VCaP (cell line): ENCODE results near the gene FCRL2.
"Not testable (repeated sequence)": the region's sequence is repeated elsewhere in the genome, so short reads cannot be mapped to it uniquely, and the experiment has no call there.

Experiments used
- H3K27ac ChIP-seq: fragments of 450-650 bp; 2 replicates; pipeline ENCODE4 v1.5.1; 2017
- CTCF ChIP-seq: fragments of 450-650 bp; conservative IDR thresholded peaks from 2 replicates; pipeline ENCODE4 v1.5.1; 2017; ENCODE audit warnings: mild to moderate bottlenecking, moderate library complexity

FCRL2 gene

GRCh38 chr1:157751283-157751682 lies 25.6 kb downstream of the FCRL2 start:
- H3K27ac ChIP-seq, result no peak overlapping the region
- no peak for TF ChIP-seq CTCF

- H3K27ac ChIP-seq, result no peak overlapping the region
- TF ChIP-seq CTCF, result no peak
These were observed 28.6 kb downstream of the FCRL2 start for GRCh38 chr1:157748262-157748817.

- H3K27ac ChIP-seq, result no peak overlapping the region
- no peak for TF ChIP-seq CTCF
These were observed 37.6 kb downstream of the FCRL2 start for GRCh38 chr1:157739229-157739901.

- H3K27ac ChIP-seq, result not testable (repeated sequence)
These were observed 40.9 kb downstream of the FCRL2 start for GRCh38 chr1:157735991-157736390.

GRCh38 chr1:157734321-157734720 lies 42.6 kb downstream of the FCRL2 start:
- no peak overlapping the region for H3K27ac ChIP-seq
- no peak for TF ChIP-seq CTCF

GRCh38 chr1:157732755-157733154 lies 44.2 kb downstream of the FCRL2 start:
- TF ChIP-seq CTCF, result no peak
- H3K27ac ChIP-seq, result no peak overlapping the region

- no peak for TF ChIP-seq CTCF
- H3K27ac ChIP-seq, result no peak overlapping the region
These were observed 51.7 kb downstream of the FCRL2 start for GRCh38 chr1:157725221-157725577.

GRCh38 chr1:157724537-157725220 lies 52.3 kb downstream of the FCRL2 start:
- no peak for TF ChIP-seq CTCF
- no peak overlapping the region for H3K27ac ChIP-seq
